Effector memory CD8-positive, alpha-beta T cell (primary cell): ENCODE measurements around the gene DTWD1.
"Not testable (repeated sequence)": the region's sequence is repeated elsewhere in the genome, so short reads cannot be mapped to it uniquely, and the experiment has no call there.

ENCODE experiments used
- ATAC-seq: fragments of 150-1000 bp; cut with Tn5 transposase; replicated peaks from 2 replicates; pipeline ENCODE4 v1.10.0; 2021; ENCODE audit warnings: mild to moderate bottlenecking, moderate library complexity
- DNase-seq, 3 experiments: peaks; one replicate each; pipeline ENCODE4 v3.0.0; 2021
- H3K27ac Mint-ChIP-seq, 2 donors: one replicate each; pipeline ENCODE4 v1.8.0; 2022; ENCODE audit warnings: mild to moderate bottlenecking in 2 of 2, mixed read lengths in 2 of 2, moderate library complexity in 2 of 2
- H3K27me3 Mint-ChIP-seq, 2 donors: one replicate each; pipeline ENCODE4 v1.8.0; 2022; ENCODE audit warnings: mixed read lengths in 2 of 2
- H3K36me3 Mint-ChIP-seq: one replicate; pipeline ENCODE4 v1.8.0; 2022; ENCODE audit warnings: mild to moderate bottlenecking, moderate library complexity, mixed read lengths; ENCODE audit not compliant: insufficient read depth
- H3K4me1 Mint-ChIP-seq, 2 donors: one replicate each; pipeline ENCODE4 v1.8.0; 2022; ENCODE audit warnings: low read depth in 2 of 2, mixed read lengths in 2 of 2
- H3K4me3 Mint-ChIP-seq, 2 donors: one replicate each; pipeline ENCODE4 v1.8.0; 2022; ENCODE audit warnings: mild to moderate bottlenecking in 2 of 2, mixed read lengths in 2 of 2, moderate library complexity in 2 of 2
- H3K9me3 Mint-ChIP-seq, 2 donors: one replicate each; pipeline ENCODE4 v1.8.0; 2022; ENCODE audit warnings: mixed read lengths in 2 of 2

DTWD1 gene

GRCh38 chr15:49702982-49703381, 82.1 kb downstream of the DTWD1 start:
- not testable (repeated sequence) for H3K27me3 Mint-ChIP-seq, H3K27ac Mint-ChIP-seq, H3K4me3 Mint-ChIP-seq, H3K9me3 Mint-ChIP-seq, DNase-seq, H3K4me1 Mint-ChIP-seq, ATAC-seq, H3K36me3 Mint-ChIP-seq
